Stimulated activated CD4-positive, alpha-beta T cell treated with anti-CD3 and anti-CD28 coated beads, Interleukin-2, amount 100 ng/mL, for 4 hours (primary cell): ENCODE data around the gene ADCY9.

Experiments used
- DNase-seq: peaks from one replicate; pipeline ENCODE4 v3.0.0-alpha.2; 2020; ENCODE audit warnings: low read depth

Gene ADCY9

DNA sequence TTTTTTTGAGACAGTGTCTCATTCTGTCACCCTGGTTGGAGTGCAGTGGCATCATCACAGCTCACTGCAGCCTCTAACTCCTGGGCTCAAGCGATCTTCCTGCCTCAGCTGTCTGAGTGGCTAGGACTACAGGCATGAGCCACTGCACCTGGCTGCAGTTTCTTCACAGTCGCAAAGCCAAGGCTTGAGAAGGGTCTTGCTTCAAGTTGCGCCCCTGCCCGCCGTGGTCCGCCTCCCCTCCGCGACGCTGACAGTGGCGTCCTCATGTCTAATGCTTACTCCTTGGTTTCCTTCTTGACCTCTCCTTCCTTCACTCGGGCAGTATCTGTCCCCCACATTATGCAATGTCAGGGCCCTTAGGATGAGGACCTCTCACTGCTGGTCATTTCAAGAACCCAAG lies 112.7 kb downstream of the ADCY9 start:
- no peak for DNase-seq

DNA sequence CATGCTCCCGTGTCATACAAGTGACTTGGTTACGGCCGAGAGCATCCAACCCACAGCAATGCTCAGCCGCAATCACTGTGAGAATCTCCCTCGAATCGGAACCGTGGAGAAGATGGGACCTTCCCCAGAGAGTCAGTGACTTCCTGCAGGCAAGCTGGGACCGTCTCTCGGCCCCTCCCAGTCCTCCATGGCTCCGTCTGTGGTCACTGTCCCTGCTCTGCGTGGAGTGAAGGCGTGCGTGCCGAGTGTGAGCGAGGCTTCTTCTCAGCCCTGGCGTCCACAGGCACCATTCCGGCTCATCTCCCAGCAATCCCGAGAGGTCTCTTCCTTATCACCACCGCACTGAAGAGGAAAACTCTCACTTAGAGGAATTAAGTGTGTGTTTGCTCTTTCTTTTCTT lies 113.1 kb downstream of the ADCY9 start:
- no peak for DNase-seq

DNA sequence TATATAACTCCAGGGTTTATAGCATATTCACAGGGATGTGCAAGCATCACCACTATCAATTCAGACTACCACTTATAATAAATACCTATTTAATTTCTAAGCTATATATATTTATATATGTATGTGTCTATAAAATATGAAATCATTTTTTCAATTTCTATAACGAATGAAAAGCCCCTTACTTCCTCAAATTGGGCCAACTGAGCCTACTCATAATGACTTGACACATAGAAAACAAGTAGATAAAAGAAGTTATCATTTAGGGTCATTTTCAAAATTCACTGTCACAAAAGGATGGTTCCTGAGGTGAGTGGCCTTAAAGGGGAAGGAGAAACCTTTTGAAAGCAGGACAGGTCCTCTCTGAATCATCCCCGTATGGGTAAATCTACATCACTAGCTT lies 114.1 kb downstream of the ADCY9 start:
- no peak for DNase-seq

DNA sequence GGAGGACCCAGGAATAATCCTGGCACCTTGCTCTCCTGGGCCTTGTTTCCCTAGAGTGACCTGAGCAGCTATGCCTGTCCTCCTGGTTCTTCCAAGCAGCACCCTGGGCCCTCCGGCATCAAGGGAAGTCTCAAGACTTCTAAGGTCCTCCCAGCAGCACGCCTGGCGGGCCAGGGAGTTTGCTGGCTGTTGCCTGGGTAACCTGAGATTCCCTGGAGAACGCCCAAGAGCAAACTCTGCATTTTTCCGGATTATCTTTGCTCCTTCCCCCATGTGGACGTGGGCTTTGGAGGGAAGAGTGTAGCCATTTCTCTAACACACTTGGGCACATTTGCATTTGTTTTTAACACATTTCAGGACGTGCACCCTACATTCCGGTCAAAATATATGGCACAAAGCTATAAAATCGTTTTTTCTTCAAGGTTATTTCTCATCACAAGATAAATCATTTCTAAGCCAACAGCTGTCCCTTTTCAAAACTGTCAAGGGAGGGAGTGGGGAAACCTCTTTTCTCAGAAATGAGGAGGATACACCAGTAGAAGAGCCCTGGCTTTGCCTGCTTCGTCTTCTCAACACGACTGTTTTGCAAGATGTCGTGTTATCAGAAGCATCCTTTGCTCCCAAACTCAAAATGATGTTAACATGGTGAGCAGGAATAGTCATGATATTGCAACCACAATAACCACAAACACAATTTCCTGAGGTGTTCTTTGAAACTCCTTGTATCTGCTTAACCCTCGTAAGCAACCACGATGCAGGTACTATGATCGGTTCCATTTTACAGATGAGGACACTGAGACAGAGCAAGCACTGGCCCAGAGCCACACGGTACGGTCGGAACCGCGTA lies 116.5 kb downstream of the ADCY9 start:
- no peak for DNase-seq

DNA sequence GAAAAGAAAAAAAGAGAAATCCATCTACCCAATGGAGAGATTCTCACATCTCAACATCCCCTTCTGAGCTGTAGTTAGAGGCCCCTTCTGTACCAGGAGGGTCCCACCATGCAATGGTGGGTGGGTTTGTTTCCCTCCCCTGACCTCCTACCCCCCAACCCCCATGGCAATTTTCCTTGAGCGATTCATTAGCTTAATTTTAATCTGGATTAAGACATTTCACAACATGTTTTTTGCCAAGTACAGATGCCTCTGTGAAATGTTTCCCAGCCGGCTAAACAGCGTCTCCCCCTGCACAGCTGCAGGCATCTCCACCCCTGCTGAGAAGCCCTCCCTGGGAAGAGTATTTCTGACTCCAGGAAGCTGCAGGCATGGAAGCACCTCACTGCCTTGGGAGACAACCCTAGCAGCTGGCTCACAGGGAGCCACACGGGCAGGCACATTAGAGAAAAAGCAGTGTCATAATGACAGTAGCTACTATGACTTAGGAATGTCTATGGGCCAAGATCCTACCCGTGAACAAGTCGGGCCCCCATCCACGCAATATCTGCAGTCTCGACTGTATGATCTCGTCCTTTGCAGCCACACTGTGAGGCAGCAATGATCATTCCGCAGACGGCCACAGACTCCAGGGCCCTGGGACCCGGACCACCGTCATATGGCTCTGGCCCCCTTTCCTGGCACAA lies 117.3 kb downstream of the ADCY9 start:
- DNase-seq = no peak

DNA sequence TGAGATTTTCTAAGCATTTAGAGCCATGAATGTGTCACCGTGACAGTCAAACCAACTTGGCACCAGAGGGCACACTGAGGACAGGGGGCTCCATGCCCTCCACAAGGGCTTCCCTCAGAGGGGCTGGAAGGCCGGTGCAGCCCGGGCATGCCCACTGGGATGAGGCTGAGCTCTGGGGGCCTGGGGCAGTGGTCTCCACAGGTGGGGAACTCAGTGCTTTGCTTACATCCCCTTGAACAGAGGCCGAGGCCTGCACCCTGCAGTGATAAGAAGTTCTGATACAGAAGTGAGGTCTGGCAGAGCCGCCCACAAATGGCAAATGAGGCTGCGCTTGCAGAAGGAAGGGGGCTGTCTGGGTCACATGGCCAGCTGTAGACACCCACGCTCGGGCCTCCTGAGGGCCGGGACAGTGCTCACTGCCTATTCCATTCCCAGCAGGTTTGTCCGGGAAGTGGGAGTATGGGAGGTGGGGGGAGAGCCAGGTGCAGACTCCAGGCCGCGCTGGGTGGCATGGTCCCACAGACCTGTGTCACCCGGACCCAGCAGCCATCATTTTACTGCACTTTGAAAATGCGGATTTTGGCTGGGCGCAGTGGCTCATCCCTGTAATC lies 118.9 kb downstream of the ADCY9 start:
- DNase-seq = no peak

DNA sequence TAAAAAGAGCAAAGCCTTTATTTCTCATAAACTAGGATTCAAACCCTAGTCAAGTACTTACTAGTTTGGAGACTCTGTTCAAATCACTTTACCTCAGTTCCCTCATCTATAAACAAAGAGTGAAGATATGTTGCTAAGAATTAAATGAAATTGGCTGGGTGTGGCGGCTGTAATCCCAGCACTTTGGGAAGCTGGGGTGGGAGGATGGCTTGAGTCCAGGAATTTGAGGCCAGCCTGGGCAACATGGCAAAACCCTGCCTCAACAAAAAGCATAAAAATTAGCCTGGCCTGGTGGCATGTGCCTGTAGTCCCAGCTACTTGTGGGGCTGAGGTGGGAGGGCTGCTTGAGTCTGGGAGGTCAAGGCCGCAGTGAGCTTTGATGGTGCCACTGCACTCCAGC lies 121.2 kb downstream of the ADCY9 start:
- no peak for DNase-seq

DNA sequence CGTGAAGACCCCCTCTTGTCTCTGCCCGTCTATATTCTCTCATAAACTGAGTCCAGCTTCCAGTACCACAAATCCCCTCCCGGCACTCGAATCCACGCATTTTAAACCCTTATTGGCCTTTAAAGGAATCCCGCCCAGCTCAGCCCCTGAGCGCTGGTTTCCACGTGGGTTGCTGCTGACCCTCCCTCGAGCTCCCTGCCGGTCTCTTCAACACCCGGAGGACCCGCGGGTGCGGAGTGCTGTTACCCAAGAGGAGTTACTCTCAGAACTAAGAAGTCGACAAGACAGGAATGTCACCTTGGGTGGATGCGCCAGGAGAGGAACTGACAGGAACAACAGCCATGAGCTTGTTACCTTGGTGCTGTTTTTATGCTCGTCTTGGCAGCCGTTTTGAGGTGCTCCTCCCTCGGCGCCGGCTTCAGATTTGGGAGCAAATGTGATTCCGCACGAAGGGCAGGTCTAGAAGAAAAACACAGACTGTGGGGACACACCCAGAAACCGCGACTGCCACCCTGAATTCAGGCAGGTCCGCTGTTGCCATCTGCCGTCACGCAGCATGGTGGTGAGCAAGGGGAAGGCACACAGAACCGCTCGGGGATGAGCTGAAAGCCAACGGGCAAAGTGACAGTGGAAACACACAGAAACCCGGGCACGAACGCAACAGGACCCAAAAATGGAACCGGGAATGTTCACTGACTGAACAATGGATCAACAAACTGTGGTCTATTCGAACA lies 123.0 kb downstream of the ADCY9 start:
- no peak for DNase-seq

DNA sequence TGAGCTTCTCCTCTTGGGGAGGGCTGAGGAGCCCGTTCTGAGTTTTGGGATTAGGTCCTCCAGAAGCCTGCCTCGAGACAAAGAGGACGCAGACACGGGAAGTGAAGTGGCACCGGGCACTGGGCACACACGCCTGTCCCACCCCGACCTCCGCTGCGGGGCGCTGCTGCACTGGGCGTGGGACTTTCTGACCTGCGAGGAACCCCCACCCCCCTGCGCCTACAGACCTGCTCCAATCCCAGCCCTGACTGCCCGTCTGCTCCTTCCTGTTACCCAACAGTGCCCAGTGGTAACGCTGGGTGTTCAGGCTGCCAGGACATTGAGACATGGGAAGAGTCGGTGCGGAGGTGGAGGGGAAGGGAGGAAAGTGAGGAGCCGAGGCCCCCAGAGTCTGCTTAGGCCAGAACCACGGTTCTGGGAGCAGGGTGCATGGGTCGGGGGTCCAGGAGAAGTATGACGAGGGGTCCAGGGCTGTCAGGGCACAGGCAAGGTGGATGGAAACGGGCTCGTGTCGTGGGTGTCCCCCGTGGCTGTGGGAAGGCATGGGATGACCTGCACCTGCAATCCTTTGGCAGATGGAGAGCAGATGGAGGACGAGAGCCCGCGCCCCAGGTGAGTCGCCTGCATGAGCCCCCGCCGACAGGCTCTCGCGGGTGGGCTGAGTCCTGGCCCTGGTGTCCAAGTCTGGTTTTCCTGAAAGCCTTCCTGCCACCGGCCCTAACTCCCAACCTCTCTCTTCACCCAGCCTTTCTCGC lies 123.8 kb downstream of the ADCY9 start:
- no peak for DNase-seq

DNA sequence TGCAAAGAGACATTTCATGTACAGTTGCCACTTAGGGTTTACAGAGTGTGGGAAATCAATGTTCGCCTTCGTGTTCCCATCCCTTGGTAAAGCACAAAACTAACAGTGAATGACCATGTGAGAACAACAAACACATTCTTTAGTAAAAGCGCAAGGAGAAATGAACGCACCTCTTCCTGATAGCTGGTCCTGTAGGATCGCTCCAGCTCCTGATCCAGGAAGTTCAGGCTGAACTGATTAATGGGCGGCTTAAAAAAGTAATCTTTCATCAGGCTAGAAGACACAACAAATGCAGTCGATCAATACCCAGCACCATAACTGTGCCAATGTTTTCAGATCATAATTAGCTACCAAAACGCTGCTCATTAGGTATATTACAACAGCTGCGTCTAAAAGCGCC lies 127.4 kb downstream of the ADCY9 start:
- no peak for DNase-seq

DNA sequence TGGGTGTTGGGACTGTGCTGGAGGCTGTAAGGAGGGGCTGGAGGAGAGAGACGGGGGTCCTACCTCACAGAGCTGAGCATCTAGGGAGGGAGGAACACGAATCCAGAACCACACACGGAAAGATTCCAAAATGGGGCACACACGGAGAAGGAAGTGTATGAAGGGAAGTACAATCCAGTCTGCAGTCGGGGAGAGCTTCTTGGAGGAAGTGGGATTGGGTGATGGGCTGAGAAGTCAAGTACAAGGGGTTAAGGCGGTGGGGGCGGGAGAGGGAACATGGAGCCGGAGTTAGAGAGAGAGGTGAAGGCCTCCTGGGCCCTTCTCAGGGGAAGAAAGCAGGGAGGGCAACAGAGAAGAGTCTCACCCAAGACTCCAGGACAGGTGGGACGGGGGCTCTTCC lies 128.2 kb downstream of the ADCY9 start:
- DNase-seq = no peak

DNA sequence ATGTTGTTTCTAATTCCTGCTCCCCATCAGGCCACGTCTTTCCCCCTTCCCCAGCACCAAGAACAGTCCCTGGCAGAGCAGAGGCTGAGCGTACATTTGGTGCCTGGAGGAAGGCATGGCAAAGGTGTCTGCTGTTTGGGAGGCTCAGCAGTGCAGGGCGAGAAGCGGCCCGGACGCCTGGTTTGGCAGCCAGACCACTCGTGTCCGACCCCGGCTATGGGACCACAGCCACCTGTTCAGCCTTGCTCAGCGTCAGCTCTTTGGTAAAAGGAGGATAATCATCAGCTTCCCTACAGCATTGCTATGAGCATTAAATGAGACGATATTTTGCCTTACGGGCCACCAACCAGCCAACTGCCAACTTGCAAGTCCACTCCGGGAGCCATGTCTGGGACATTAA lies 129.0 kb downstream of the ADCY9 start:
- DNase-seq = no peak

DNA sequence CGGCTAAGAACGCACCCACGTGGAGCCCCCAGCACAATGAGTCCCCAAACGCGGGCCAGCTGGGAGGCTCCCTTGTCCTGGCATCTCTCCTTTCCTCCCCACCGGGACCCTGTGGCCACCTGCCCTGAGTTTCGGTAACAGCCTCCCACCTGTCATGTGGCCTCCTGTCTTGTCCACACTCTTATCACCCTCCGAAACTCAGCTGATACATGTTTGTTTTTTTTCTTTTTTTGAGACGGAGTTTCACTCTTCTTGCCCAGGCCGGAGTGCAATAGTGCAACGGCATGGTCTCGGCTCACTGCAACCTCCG lies 130.1 kb downstream of the ADCY9 start:
- DNase-seq = no peak

DNA sequence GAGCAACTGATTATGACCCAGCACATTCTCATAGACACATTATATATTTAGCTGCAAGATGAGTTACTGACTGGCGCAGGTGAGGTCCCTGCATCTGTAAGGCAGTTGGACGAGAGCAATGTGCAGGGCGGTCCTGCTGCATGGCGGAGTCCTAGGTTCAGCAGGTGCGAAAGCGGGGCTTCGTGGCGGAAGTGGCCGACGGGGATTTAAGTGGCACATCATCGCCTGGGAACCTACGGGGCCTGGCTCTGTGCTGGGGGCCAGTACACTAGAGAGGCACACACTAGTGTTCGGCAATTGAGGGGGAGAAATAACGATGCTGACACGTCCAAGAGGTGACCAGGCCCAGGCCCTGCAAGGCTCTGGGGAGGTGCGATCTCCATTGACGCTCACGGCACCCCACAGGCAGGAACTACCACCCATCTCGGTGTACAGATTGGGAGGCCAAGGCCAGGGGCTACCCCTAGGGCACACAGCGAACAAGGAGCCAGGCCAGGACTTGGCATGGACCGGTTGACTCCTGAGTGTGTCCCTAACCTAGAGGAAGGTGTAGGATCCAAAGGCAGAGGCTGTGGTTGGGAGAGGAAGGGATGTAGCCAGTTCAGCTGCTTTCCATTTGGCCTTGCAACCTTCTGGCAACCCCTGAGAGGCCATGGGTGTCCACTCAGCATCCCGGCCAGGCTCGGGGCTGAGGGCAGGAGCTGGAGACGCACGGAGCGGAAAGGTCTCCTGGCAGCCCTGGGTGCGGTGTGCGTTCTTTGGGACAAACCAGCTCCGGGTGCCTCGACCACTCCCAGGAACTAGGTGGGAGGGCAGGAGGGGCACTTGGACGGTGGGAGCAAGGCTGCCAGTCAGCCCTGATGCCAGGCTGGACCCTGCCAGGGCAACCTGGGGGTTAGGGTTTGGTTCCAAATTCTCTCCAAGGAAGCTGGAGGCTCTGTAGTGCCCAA lies 131.9 kb downstream of the ADCY9 start:
- no peak for DNase-seq

DNA sequence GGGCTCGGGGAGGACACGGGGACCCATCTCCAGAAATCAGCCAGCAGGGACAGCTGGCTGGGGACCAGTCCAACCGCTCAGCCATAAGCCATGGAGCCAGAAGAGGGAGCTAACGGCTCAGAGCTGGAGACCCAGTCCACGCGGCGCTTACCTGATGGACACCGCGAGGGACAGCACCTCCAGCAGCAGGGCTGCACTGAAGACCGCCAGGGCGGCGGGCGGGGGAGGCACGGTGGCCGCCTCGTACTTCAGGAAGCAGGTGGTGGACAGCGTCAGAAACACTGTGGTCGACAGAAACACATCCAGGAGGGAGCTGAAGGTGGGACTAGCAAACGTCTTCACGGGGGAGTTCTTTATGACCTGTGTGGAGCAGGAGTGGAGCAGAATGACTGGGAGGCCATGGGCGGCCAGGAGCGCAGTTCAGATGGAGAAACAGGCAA lies 133.1 kb downstream of the ADCY9 start:
- peak; percentile 20 for DNase-seq

DNA sequence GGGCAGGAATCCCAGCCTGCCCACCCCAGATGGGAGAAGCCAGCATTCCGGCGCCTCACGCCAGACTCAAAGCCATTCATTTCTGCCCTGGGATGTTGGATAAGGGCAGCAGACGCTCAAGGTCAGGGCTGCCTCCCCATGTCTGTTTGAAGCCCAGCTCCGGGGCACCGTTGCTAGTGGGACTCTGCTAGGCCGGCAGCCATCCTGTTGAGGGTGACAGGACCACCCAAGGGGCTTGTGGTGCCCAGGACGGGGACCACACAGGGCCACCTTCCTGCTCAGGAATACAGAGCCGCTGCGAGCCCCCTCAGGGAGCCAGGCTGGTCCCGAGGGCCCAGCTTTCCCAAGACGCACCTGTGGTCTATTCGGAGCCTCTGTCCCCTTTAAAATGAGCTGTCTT lies 134.0 kb downstream of the ADCY9 start:
- no peak for DNase-seq

DNA sequence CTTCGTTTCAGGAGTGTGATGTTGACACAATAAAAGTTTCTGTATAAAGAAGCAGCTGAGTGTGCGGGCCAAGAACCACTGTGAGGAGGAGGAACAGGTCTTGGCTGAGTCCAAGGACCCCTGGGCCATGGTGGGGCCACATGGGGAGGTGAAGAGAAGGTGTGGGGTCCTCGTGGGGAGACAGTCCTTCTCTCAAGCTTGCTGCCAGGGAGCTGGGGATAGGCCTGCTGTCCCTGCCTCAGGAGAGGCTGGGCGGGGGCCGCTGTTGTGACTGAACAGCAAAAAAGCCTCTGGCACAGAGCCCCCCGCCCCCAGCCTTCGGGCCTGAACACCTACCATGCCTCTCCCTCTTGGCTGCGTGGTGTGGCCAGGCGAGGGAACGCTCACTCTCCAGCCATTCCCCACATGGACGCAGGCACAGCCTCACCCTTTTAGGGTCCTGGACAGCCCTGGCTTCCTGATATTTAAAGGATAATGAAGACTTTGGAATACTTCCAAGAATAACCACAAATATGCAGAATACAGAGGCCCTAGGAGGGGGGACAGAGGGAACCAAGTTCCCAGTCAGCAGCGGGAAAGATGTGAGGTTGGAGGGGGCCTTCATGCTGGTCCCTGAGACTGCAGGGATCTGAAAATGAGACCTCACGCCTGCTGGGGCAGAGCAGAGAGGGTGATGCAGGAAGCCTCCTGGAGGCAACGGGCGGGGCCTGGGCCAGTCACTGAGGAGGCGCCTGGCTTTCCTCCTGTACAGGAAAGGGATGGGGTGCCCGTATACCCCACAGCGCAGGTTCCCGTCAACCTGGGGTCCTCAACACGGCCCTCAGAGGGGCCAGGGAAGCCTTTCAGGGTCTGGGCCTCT lies 135.8 kb downstream of the ADCY9 start:
- DNase-seq = no peak

DNA sequence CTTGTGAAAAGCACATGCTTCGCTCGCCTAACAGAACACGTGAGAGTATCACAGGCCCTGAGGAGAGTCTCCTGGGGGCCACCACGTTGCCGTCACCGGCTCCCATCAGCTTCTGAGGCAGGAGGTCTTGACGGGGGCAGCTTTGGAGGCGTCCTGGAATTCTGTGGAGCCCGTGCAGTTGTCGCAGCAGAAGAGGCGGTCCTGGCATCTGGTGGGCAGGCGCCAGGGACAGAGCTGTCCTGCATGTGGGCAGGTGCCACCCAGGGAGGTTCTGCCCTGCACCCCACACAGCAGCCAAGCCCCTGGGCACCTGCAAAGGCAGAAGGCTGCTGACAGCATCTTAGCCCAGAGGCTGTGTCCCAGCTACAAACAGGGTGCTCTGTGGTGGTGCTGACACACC lies 136.7 kb downstream of the ADCY9 start:
- no peak for DNase-seq

DNA sequence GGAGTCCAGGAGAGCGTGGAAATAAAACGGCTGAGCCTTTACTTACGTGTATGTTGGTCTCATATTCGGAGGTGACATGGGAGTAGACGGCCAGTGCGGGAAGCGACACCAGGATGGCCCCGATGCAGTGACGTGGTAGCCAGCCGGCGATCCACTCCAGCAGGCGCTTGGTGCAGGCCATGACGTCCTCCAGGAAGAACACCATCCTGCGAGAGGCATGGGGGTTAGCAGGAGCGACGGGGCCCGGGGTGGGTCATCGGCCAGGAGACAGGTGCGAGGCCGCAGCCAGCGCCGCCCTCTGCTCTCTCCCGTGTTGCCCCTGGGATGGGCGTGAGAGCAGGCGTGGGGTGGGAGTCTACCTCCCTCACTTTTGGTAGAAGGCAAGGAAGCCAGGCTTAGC lies 137.2 kb downstream of the ADCY9 start:
- no peak for DNase-seq

DNA sequence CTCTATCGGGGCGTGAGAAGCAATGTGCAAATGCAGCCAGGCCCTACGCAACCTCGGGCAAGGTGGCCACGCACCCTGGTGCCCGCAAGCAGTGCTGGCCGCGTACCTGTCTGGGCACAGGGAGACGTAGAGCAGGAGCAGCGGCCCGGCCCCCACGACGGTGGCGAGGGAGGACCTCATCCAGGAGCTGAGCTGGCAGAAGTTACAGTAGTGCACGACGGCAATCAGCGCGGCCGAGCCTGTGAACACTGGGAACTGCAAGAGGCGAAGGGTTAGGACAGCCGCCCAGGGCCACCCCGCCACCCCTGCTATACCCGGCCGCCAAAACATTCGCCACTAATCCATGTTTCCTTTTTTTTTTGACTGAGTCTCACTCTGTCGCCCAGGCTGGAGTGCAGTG lies 138.9 kb downstream of the ADCY9 start:
- no peak for DNase-seq
